Esophagus muscularis mucosa (tissue), 4 donors: Measurements from ENCODE around the gene L2HGDH. TPM values are rescaled to one million over a fixed set of nuclear protein-coding genes. Genes with fewer than 3 reads are reported as not detected.

Source experiments
- DNase-seq: peaks from one replicate; pipeline ENCODE4 v3.0.0-alpha.2; 2017; ENCODE audit errors: extremely low spot score
- H3K27ac ChIP-seq, 4 donors: fragments of 200-600 bp; sonication (generic); replicated peaks in 1 of 4; 1 replicate in 3 of 4; 2 replicates in 1 of 4; pipeline ENCODE4 v1.5.1; 2016 to 2019; ENCODE audit warnings: mild to moderate bottlenecking in 1 of 4
- H3K27me3 ChIP-seq, 4 donors: fragments of 200-600 bp; sonication (generic); one replicate each; pipeline versions ENCODE4 v1.5.1 to v1.6.0; 2016 to 2019
- H3K36me3 ChIP-seq, 4 donors: fragments of 200-600 bp; sonication (generic); one replicate each; pipeline ENCODE4 v1.5.1; 2016 to 2019
- H3K4me1 ChIP-seq, 4 donors: fragments of 200-600 bp; sonication (generic); one replicate each; pipeline ENCODE4 v1.5.1; 2016 to 2019
- H3K4me3 ChIP-seq, 4 donors: fragments of 200-600 bp; sonication (generic); 1 replicate in 2 of 4; 2 replicates in 2 of 4; pipeline ENCODE4 v1.5.1; 2016 to 2019; ENCODE audit warnings: mild to moderate bottlenecking in 4 of 4, moderate library complexity in 1 of 4
- H3K9me3 ChIP-seq, 4 donors: fragments of 200-600 bp; sonication (generic); 1 replicate in 3 of 4; 2 replicates in 1 of 4; pipeline ENCODE4 v1.5.1; 2016 to 2019
- EP300 ChIP-seq: sonication (generic); formaldehyde crosslinking; IDR thresholded peaks from one replicate; pipeline ENCODE4 v1.6.1; 2017; ENCODE audit warnings: antibody characterized with exemption
- POLR2A ChIP-seq: fragments of 450-650 bp; IDR thresholded peaks from one replicate; pipeline ENCODE4 v1.6.1; 2017; ENCODE audit warnings: antibody characterized with exemption, moderate library complexity, mild to moderate bottlenecking, low read depth
- POLR2AphosphoS5 ChIP-seq, 2 donors: sonication (generic); formaldehyde crosslinking; IDR thresholded peaks; one replicate each; pipeline ENCODE4 v1.6.1; 2017; ENCODE audit warnings: antibody characterized with exemption in 2 of 2
- WGBS: methylation state at CpG from one replicate; pipeline ENCODE4 v1.1.5; 2018; 5-methylcytosine and 5-hydroxymethylcytosine counted together
- intact Hi-C: fragments of 100-400 bp; cut with DNase I; formaldehyde crosslinking; loops from one replicate; pipeline ENCODE4 v1.15.1; 2023
- total RNA-seq, 4 donors: library from RNA; depleted of rRNA; stranded (reverse); fragments of >200 nt; gene quantifications; one replicate each; pipeline versions ENCODE4 v1.1.0 to v1.2.1, GENCODE V29; 2016
- TF ChIP-seq, protein P1 (sequence below), 3 experiments: fragments of 200-600 bp in 2 of 3; fragments of 450-650 bp in 1 of 3; sonication (generic) in 2 of 3; IDR thresholded peaks; one replicate each; pipeline ENCODE4 v1.5.1; 2017 to 2019; ENCODE audit warnings: antibody characterized with exemption in 3 of 3, mild to moderate bottlenecking in 2 of 3, moderate library complexity in 1 of 3

The L2HGDH gene
- total RNA-seq, 4 donors from 2014 or later, result 4.0 to 12.2 (median 7.7) TPM

- intact Hi-C loops, result no loop called here
- H3K4me3 ChIP-seq, result no peak overlapping the region
- no peaks in the 10 kb centered on the region for H3K27me3 ChIP-seq
- no peak overlapping the region for H3K27ac ChIP-seq
- no peaks in the 10 kb centered on the region for H3K9me3 ChIP-seq
- no peak for TF ChIP-seq POLR2A
- TF ChIP-seq POLR2AphosphoS5 (IDR thresholded peaks at IDR 0.05), result no peak
- TF ChIP-seq EP300, result no peak
- TF ChIP-seq, protein P1, sequence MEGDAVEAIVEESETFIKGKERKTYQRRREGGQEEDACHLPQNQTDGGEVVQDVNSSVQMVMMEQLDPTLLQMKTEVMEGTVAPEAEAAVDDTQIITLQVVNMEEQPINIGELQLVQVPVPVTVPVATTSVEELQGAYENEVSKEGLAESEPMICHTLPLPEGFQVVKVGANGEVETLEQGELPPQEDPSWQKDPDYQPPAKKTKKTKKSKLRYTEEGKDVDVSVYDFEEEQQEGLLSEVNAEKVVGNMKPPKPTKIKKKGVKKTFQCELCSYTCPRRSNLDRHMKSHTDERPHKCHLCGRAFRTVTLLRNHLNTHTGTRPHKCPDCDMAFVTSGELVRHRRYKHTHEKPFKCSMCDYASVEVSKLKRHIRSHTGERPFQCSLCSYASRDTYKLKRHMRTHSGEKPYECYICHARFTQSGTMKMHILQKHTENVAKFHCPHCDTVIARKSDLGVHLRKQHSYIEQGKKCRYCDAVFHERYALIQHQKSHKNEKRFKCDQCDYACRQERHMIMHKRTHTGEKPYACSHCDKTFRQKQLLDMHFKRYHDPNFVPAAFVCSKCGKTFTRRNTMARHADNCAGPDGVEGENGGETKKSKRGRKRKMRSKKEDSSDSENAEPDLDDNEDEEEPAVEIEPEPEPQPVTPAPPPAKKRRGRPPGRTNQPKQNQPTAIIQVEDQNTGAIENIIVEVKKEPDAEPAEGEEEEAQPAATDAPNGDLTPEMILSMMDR (IDR thresholded peaks at IDR 0.05), result no peak
- no peaks in the 10 kb centered on the region for H3K36me3 ChIP-seq
- DNase-seq, result no peak
- peaks cover 13 to 22% (median 16%) of the 10 kb centered on the region in 4 donors for H3K4me1 ChIP-seq
- WGBS, result 96% methylated on average over 4 of the region's 4 CpGs
Observed at GRCh38 chr14:50308363-50308915, 3.6 kb downstream of the L2HGDH start.

- no peak for DNase-seq
- no peaks in the 10 kb centered on the region for H3K9me3 ChIP-seq
- H3K4me3 ChIP-seq, result no peak overlapping the region
- intact Hi-C loops, result no loop called here
- H3K27me3 ChIP-seq, result no peaks in the 10 kb centered on the region
- peaks cover 0 to 5% (median 0%) of the 10 kb centered on the region in 4 donors for H3K36me3 ChIP-seq
- WGBS, result 88% methylated on average over 8 of the region's 8 CpGs
- TF ChIP-seq EP300, result no peak
- no peak for TF ChIP-seq POLR2A
- TF ChIP-seq POLR2AphosphoS5 (IDR thresholded peaks at IDR 0.05), result no peak
- TF ChIP-seq, protein P1 (IDR thresholded peaks at IDR 0.05), result no peak
- no peaks in the 10 kb centered on the region for H3K4me1 ChIP-seq
- no peak overlapping the region for H3K27ac ChIP-seq
Observed at GRCh38 chr14:50303744-50304471, 8.1 kb downstream of the L2HGDH start.

GRCh38 chr14:50301914-50302313, 10.1 kb downstream of the L2HGDH start:
- TF ChIP-seq EP300 (no peak), POLR2AphosphoS5 (IDR thresholded peaks at IDR 0.05) (no peak), POLR2A (no peak)
- TF ChIP-seq, protein P1 (IDR thresholded peaks at IDR 0.05), result no peak
- no peaks in the 10 kb centered on the region for H3K9me3 ChIP-seq
- H3K27me3 ChIP-seq, result no peaks in the 10 kb centered on the region
- no peak for DNase-seq
- intact Hi-C loops, result no loop called here
- no peaks in the 10 kb centered on the region for H3K4me1 ChIP-seq
- H3K4me3 ChIP-seq, result no peak overlapping the region
- peaks cover 0 to 5% (median 0%) of the 10 kb centered on the region in 4 donors for H3K36me3 ChIP-seq
- H3K27ac ChIP-seq, result no peak overlapping the region

GRCh38 chr14:50299585-50299984, 12.4 kb downstream of the L2HGDH start:
- TF ChIP-seq POLR2AphosphoS5 (IDR thresholded peaks at IDR 0.05) (no peak), POLR2A (no peak), EP300 (no peak)
- TF ChIP-seq, protein P1 (IDR thresholded peaks at IDR 0.05), result no peak
- Histone ChIP-seq H3K4me3 (no peak overlapping the region), H3K27me3 (no peaks in the 10 kb centered on the region), H3K4me1 (no peaks in the 10 kb centered on the region), H3K27ac (no peak overlapping the region), H3K36me3 (peaks cover 0 to 5% (median 0%) of the 10 kb centered on the region in 4 donors), H3K9me3 (no peaks in the 10 kb centered on the region)
- DNase-seq, result no peak
- intact Hi-C loops, result no loop called here
- 96% methylated on average over 2 of the region's 2 CpGs for WGBS

GRCh38 chr14:50290306-50290705, 21.7 kb downstream of the L2HGDH start:
- Histone ChIP-seq H3K27ac (no peak overlapping the region), H3K4me3 (no peak overlapping the region), H3K27me3 (no peaks in the 10 kb centered on the region), H3K9me3 (no peaks in the 10 kb centered on the region), H3K36me3 (peaks cover 0 to 21% (median 5%) of the 10 kb centered on the region in 4 donors), H3K4me1 (no peaks in the 10 kb centered on the region)
- intact Hi-C loops, result no loop called here
- no peak for DNase-seq
- TF ChIP-seq EP300, result no peak
- TF ChIP-seq POLR2AphosphoS5 (IDR thresholded peaks at IDR 0.05), result no peak
- TF ChIP-seq POLR2A, result no peak
- TF ChIP-seq, protein P1 (IDR thresholded peaks at IDR 0.05), result no peak
- WGBS, result 90% methylated on average over 5 of the region's 5 CpGs
